Measurements from ENCODE around the gene VMA21.

DNA sequence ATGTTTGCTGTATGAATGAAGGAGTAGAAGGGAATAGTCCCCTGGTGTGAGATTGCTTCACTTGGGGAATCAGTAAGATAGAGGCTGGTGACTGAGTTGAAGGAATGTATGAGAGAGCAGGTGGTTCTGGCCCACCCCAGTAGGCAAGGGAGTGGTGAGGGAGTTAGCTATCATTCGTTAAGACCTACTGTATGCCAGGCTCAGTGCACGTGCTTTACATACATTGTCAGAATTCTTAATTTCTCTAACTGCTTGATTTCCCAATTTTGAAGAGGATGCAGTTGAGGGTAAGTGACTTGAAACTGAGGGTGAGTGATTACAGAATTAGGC lies 700 bp downstream of the VMA21 start:
- TF ChIP-seq RCOR1 (IDR thresholded peaks at IDR 0.05; ENCODE audit: insufficient replicate concordance, low read length) (no peak), POLR2A (IDR thresholded peaks at IDR 0.05; ENCODE audit: low read depth, low read length) (no peak), RAD21 (IDR thresholded peaks at IDR 0.05; ENCODE audit: low read length) (no peak), ELK1 (IDR thresholded peaks at IDR 0.05; ENCODE audit: borderline replicate concordance, low read depth, low read length) (no peak), USF2 (IDR thresholded peaks at IDR 0.05; ENCODE audit: low read depth, low read length) (no peak), NFE2L2 (IDR thresholded peaks at IDR 0.05; ENCODE audit: low read depth, low read length) (no peak), CEBPB (IDR thresholded peaks at IDR 0.05; ENCODE audit: low read depth, low read length) (no peak), CHD1 (IDR thresholded peaks at IDR 0.05; ENCODE audit: low read depth, low read length) (no peak), BHLHE40 (IDR thresholded peaks at IDR 0.05; ENCODE audit: low read depth, low read length) (no peak)
- TF ChIP-seq, protein P1, sequence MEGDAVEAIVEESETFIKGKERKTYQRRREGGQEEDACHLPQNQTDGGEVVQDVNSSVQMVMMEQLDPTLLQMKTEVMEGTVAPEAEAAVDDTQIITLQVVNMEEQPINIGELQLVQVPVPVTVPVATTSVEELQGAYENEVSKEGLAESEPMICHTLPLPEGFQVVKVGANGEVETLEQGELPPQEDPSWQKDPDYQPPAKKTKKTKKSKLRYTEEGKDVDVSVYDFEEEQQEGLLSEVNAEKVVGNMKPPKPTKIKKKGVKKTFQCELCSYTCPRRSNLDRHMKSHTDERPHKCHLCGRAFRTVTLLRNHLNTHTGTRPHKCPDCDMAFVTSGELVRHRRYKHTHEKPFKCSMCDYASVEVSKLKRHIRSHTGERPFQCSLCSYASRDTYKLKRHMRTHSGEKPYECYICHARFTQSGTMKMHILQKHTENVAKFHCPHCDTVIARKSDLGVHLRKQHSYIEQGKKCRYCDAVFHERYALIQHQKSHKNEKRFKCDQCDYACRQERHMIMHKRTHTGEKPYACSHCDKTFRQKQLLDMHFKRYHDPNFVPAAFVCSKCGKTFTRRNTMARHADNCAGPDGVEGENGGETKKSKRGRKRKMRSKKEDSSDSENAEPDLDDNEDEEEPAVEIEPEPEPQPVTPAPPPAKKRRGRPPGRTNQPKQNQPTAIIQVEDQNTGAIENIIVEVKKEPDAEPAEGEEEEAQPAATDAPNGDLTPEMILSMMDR (conservative IDR thresholded peaks at IDR 0.05; ENCODE audit: low read depth, low read length), result no peak

Data from IMR-90 (cell line).